ENCODE data around the gene ACADM. TPM values are rescaled to one million over a fixed set of nuclear protein-coding genes. Genes with fewer than 3 reads are reported as not detected.
"Not testable (repeated sequence)": the region's sequence is repeated elsewhere in the genome, so short reads cannot be mapped to it uniquely, and the experiment has no call there.

The ACADM gene
- total RNA-seq, 1 experiment from 2014 or later: 20.6 TPM

DNA sequence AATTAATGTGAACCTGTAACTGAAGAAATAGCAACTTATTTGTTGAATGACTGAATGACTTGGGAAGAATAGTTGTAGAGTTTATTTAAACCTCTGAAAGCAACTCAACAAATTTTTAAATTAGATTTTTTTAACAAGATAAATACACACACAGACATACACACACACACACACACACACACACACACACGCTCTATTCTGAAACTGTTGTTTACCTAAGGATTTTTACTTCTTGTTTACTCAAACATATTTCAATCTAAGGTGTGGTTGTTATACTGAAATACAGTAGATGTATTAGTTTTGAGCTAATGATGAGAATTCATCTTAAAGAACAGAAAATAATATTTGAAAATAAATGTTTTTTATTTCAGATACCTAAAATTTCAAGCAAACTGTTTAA, 11.5 kb downstream of the ACADM start:
- no peak for DNase-seq (ENCODE audit: low spot score)

DNA sequence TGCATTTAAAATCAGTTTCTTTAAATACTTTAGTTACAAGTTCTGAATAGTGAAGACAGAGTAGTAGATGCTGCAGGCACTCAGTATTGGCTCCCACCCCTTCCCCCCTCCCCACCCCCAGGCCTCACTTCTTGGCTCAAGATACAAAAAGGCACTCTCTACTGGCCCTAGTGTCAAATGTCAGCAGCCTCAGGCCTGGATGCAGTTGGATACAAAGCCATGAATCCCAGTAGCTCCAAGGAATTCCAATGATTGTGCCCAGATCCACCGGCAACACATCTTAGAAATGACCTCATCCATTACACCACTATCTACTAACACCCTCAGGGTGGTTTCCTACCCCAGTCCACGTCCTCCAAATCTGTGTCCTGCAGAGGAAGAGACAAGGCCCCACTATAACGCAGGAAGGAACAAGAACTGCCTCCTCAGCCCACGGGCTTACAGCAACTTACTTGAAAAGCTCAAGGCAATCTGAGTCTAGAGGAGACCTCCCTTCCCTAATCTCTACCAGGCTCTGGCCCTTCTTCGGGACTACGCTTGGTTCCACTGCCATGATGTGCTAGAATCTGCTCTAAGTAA, 17.6 kb downstream of the ACADM start:
- DNase-seq (ENCODE audit: low spot score): no peak

GRCh38 chr1:75745276-75745675, 20.8 kb downstream of the ACADM start:
- no peak for DNase-seq (ENCODE audit: low spot score)

GRCh38 chr1:75757210-75757609, 32.7 kb downstream of the ACADM start:
- not testable (repeated sequence) for DNase-seq (ENCODE audit: low spot score)

DNA sequence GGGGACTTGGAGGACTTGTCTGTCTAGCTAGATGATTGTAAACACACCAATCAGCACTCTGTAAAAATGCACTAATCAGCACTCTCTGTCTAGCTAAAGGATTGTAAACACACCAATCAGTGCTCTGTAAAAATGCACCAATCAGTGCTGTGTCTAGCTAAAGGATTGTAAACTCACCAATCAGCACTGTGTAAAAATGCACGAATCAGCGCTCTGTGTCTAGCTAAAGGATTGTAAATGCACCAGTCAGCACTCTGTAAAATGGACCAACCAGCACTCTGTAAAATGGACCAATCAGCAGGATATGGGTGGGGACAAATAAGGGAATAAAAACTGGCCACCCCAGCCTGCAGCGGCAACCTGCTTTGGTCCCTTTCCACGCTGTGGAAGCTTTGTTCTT, 34.0 kb downstream of the ACADM start:
- DNase-seq (ENCODE audit: low spot score): not testable (repeated sequence)

DNA sequence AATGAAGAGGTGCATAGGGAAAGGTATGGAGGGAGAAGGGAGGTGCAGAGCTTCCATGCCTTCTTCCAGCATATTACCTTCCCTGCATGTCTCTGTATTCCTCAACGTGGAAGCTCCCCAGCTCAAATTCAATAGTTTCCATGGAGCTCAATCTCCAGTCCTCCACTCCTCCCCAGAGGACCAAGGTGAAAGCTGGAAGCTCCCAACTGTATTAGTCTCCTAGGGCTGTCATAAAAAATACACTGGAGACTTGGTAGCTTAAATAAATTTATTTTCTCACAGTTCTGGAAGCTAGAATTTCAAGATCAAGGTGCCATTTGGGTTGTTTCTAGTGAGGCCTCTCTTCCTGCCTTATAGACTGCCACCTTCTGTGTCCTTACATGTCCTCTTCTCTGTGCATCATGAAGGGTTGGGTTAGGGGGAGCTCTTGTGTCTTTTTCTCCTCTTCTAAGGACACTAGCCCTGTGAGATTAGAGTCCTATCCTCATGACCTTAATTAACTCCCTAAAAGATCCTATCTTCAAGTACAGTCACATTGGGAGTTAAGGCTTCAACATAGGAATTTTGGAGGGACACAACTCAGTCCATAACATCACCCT, 39.6 kb downstream of the ACADM start:
- no peak for DNase-seq (ENCODE audit: low spot score)

- DNase-seq (ENCODE audit: low spot score): no peak
Observed at GRCh38 chr1:75765697-75766355, 41.3 kb downstream of the ACADM start.

DNA sequence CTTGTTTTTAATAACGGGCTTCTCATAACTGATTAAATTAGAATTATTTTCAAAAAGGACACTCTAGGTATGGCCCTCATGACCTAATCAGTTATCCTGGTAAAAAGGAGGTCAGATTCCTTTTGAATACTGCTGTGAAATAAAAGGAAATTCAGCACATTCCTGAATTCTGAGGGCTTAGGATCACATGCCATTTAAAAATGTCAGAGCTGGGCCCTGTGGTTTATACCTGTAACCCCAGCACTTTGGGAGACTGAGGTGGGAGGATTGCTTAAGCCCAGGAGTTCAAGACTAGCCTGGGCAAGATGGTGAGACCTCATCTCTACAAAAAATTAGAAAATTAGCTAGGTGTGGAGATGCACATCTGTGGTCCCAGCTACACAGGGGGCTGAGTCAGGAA, 43.5 kb downstream of the ACADM start:
- no peak for DNase-seq (ENCODE audit: low spot score)

DNA sequence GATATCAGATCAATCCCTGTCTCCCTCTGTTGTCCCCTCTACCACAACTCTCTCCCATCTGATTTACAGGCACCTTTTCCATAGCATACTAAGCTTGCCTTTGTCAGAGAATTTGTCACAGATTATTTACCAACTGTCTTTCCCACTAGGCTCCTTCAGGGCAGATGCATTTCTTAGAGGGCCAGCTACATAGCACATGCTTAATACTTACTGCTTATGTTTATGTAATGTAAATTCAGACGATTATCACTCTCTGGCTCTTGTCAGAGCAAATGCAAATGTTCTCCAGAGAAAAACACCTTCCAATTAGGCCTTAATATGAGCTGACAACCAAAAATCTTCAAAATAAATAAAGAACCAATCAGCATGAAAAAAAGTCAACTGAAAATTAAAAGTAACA, 46.3 kb downstream of the ACADM start:
- DNase-seq (ENCODE audit: low spot score): no peak

DNA sequence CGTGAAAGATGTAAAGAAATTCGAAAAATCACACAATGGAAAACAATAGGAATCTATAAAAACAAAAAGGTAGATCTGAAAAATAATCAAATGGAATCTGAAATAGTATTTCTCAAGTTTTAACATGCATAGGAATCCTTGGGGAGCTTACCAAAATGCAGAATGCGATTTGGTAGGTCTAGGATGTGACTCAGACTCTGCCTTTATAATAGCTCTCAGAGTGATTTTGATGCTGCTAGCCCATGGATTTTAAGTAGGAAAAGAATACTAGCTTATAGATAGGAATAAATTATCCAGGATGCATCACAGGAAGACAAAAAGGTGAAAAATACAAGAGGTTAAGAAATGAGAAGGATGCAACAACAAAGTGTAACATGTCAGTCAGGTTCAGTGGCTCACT, 47.5 kb downstream of the ACADM start:
- DNase-seq (ENCODE audit: low spot score): no peak

DNA sequence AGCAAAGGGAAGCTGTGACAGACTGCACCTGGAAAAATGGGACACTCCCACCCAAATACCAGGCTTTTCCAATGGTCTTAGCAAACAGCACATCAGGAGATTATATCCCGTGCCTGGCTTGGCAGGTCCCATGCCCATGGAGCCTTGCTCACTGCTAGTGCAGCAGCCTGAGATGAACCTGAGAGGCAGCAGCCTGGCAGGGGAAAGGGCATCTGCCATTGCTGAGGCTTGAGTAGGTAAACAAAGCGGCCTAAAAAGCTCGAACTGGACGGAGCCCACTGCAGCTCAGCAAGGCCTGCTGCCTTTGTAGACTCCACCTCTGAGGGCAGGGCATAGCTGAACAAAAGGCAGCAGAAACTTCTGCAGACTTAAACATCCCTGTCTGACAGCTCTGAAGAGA, 53.3 kb downstream of the ACADM start:
- DNase-seq (ENCODE audit: low spot score): not testable (repeated sequence)

DNA sequence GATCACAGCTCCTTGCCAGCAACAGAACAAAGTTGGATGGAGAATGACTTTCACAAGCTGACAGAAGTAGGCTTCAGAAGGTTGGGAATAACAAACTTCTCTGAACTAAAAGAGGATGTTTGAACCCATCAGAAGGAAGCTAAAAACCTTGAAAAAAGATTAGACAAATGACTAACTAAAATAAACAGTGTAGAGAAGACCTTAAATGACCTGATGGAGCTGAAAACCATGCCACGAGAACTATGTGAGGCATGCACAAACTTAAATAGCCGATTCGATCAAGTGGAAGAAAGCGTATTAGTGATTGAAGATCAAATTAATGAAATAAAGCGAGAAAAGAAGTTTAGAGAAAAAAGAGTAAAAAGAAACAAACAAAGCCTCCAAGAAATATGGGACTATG, 54.2 kb downstream of the ACADM start:
- not testable (repeated sequence) for DNase-seq (ENCODE audit: low spot score)

GRCh38 chr1:75780183-75780582, 55.7 kb downstream of the ACADM start:
- not testable (repeated sequence) for DNase-seq (ENCODE audit: low spot score)

DNA sequence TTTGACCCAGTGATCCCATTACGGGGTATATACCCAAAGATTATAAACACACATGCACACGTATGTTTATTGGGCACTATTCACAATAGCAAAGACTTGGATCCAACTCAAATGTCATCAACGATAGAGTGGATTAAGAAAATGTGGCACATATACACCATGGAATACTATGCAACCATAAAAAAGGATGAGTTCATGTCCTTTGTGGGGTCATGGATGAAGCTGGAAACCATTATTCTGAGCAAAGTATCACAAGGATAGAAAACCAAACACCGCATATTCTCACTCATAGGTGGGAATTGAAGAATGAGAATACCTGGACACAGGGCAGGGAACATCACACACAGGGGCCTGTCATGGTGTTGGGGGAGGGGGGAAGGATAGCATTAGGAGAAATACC, 59.4 kb downstream of the ACADM start:
- not testable (repeated sequence) for DNase-seq (ENCODE audit: low spot score)

DNA sequence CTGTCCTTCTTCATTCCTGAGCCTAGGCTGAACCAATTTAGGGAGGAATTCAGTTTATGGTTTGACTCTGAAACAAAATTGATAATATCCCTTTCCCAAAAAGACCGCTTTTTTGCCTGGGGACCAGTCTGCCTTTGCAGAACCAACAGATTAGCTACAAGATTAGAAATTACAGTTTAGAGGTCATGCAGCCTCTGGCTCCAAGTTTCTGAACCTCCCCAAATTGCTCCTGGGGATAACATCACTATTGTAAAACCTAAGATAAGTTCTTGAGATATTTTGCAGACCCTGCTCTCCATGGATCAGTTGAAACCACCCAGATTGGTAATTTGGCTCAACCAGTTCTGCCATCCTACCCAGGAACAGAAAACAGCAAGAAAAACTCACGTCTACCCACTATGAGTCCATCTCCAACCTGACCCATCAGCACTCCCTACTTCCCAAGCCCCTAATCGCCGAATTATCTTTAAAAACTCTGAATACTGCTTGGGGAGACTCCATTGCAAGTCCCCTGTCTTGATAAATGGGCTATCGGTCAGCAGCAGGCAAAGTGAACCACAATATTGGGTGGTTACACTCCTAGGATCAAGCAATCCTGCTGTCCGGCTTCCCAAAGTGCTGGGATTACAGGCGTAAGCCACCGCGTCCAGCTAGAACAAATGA, 60.9 kb downstream of the ACADM start:
- no peak for DNase-seq (ENCODE audit: low spot score)

GRCh38 chr1:75785983-75786853, 61.7 kb downstream of the ACADM start, which contains the start of gene RABGGTB:
Gene RABGGTB (plus strand): TSS chr1:75786256. CDS start chr1:75786272, 16 bp downstream.
- peak; percentile 97 for DNase-seq (ENCODE audit: low spot score)

DNA sequence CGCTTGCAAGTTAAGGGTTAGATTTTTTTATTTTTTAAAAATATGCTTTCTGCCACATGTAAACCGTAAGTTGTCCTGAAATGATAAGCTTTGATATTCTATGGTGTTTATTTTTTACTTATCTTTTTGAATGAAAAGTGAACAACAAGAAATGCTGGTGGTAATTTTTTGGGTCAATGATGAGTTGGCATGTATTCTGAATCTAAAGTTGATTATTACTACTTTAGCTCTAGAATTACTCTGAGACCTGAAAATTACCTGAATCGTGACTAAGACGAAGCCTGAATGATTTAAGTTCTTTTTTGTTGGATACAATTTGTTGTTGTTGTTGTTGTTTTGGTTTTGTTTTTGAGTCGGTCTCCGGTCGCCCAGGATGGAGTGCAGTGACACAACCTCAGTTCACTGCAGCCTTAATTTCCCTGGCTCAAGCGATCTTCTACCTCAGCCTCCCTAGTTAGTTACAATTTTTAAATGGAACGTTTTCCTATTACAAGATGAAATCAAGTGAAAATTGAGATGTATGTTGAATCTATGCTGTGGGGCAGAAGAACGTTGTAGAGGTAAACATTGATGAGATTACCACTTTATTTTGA, 62.5 kb downstream of the ACADM start:
- no peak for DNase-seq (ENCODE audit: low spot score)

DNA sequence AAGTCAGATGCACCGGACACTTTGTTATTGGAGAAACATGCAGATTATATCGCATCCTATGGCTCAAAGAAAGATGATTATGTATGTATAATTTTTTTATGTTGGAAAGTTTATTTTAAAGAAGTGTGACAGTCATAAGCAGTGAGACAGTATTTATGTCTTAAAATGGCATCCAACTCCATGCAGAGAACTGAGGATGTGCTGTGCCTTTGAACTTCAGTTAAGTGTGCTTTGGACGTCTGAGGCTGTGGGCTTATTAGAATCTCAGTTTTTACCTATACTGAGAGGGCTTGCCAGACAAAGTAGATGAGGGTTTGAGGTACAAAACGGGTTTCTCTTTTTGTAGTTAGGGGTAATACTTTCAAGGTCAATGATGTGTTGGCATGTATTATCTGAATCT, 63.0 kb downstream of the ACADM start:
- no peak for DNase-seq (ENCODE audit: low spot score)

DNA sequence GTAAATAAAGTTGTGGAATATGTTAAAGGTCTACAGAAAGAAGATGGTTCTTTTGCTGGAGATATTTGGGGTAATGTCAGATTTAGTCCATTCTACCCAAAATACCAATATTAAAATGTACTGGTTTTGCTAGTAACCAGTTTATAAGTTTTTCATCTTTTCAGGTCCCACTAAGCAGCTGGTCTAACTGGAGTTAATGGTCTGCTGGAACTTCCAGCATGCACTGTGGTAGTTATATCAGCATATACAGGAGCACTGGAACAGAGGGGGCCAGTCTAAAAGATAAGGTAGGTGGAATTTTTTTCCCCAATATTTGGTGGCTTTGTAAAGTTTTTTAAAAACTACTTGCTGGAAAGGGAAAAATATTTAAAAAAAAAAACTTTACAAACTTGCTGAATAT, 65.5 kb downstream of the ACADM start:
- no peak for DNase-seq (ENCODE audit: low spot score)

DNA sequence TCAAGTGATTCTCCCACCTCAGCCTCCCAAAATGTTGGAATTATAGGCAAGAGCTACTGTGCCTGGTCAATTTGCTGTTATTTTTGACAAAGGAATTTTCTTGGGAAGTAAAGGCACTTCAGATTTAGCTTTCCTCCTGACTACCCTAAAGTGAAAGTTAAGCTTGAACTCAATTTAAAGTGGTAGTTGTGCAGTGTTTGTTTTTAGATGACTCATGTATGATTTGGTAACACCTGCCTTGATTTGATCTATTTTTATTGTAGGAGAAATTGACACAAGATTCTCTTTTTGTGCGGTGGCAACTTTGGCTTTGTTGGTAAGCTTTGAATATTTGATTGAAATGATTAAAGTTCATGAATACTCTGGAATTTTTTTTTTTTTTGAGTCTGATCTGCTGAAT, 66.5 kb downstream of the ACADM start:
- DNase-seq (ENCODE audit: low spot score): peak; percentile 55

- DNase-seq (ENCODE audit: low spot score): no peak
Observed at GRCh38 chr1:75792091-75792490, 67.6 kb downstream of the ACADM start.

All from HT-29 (cell line).